ENCODE measurements around the gene GRIP1. TPM values are rescaled to one million over a fixed set of nuclear protein-coding genes. Genes with fewer than 3 reads are reported as not detected.

GRIP1 gene
- total RNA-seq, 4 donors from 2014 or later, result 0.85 to 1.8 TPM; not detected in 2

DNA sequence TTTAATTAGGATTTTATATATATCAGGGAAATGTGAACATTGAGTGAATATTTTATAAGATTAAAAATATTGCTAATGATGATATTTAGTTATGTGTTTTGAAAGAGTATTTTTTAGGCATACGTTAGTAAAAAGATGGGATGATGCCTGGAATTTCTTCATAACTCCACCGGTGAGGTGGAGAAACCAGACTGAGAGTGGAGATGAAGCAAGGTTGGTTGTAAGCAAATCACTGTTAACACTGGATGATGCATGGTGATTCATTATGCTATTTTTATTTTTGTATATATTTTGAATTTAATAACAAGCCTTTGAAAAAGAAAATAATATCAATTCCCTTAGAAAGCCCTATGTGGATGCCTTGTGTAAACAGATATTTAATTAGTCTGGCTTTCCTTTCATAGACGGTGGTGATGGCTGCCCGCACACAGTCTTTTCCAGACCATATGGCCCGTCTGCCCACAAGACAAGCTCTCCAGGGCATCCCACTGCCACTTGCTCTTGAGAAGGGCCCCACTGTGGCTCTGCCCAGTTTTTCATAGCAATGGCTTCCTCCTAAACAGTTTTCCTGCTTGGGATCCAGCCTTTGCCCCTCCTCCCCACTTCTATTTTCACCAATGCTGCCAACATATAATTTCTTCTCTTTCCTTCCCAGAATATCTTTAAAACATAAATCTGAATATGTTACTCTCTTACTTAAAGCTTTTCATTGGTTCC is 281.1 kb downstream of the GRIP1 start:
- TF ChIP-seq, protein P1, sequence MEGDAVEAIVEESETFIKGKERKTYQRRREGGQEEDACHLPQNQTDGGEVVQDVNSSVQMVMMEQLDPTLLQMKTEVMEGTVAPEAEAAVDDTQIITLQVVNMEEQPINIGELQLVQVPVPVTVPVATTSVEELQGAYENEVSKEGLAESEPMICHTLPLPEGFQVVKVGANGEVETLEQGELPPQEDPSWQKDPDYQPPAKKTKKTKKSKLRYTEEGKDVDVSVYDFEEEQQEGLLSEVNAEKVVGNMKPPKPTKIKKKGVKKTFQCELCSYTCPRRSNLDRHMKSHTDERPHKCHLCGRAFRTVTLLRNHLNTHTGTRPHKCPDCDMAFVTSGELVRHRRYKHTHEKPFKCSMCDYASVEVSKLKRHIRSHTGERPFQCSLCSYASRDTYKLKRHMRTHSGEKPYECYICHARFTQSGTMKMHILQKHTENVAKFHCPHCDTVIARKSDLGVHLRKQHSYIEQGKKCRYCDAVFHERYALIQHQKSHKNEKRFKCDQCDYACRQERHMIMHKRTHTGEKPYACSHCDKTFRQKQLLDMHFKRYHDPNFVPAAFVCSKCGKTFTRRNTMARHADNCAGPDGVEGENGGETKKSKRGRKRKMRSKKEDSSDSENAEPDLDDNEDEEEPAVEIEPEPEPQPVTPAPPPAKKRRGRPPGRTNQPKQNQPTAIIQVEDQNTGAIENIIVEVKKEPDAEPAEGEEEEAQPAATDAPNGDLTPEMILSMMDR (IDR thresholded peaks at IDR 0.05; ENCODE audit: low read depth), result no peak

DNA sequence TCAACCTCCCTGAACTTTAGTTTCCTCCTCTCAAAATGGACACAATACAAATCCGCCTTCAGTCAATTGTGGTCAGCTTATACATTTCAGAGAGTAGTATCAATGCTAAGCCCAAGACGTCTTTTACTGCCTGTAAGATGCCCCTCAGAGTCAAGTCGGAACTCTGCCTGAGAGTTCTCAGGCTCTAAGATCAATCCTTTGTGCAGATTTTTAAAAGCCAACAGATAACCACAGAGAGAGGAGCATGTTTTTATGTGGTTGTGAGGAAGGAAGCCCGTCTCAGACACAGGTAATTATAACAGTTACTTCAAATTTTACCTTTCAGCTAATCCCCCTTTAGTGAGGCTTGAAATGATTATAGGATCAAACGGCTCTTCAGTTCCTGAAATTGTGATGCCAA is 285.0 kb downstream of the GRIP1 start:
- TF ChIP-seq, protein P1 (IDR thresholded peaks at IDR 0.05; ENCODE audit: low read depth), result no peak

DNA sequence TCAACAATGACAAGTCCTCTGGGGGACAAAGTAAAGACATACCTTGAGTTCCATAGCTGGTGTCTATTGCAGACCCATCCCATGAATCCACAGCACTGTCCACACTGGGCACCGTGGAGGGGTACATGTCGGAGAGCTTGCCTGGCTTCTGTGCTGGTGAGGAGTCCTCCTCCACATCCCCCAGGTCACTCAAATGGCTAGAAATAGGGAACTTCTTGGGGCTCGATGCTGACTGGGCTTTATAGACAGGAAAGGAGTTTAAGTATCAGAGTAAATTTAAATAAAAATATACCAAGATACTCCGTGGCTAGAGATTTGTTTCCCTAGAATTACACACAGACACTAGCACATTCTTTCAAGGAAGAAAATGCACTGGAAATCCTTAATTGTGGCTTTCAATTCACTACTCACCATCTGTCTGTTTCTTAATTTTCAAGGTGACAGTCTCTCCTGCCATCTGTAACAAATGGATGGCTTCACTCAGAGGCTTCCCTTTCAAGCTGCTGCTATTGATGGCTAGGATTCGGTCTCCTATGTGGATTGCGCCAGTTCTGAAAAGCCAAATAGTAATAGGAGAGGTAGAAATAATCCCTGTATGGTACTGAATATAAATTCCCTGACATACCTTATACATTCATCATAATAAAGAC is 286.5 kb downstream of the GRIP1 start:
- TF ChIP-seq, protein P1 (IDR thresholded peaks at IDR 0.05; ENCODE audit: low read depth), result no peak

DNA sequence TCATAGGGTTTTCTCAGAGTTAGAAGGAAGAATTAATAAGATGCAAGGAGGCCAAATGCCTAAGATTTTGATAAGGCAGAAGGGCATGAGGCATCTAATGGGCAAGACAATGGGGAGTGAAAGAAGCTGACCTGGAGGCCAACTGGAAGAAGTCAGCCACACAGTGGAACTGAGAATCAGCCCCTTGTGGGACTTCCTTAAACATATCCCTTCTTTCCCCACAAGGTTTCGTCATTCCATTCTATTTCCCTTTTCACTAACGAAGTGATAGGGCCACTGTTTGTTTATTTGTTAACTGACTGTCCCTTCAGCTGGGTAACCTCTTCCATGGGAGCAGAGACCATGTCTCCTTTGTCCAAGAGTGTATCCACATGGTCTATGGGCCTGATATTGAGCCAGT is 290.4 kb downstream of the GRIP1 start:
- TF ChIP-seq, protein P1 (IDR thresholded peaks at IDR 0.05; ENCODE audit: low read depth), result no peak

DNA sequence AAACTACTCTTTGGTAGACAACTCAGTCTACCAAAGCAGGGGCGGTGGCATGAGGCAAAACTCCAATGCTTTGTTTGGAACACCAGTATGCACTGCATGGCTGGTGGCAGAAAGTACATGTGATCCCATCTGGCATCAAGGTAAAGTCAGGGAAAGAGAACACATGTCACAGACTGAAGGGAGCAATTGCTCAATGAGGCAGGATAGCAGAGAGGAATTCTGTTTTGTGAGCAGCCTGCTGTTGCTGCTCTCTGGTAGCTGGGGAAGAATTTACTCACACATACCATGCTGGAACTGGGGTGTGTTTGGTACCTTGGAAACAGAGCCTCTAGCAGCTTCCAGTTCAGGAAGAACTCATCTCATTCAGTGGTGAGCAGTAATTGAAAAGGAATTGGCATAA is 291.8 kb downstream of the GRIP1 start:
- TF ChIP-seq, protein P1 (IDR thresholded peaks at IDR 0.05; ENCODE audit: low read depth), result no peak

DNA sequence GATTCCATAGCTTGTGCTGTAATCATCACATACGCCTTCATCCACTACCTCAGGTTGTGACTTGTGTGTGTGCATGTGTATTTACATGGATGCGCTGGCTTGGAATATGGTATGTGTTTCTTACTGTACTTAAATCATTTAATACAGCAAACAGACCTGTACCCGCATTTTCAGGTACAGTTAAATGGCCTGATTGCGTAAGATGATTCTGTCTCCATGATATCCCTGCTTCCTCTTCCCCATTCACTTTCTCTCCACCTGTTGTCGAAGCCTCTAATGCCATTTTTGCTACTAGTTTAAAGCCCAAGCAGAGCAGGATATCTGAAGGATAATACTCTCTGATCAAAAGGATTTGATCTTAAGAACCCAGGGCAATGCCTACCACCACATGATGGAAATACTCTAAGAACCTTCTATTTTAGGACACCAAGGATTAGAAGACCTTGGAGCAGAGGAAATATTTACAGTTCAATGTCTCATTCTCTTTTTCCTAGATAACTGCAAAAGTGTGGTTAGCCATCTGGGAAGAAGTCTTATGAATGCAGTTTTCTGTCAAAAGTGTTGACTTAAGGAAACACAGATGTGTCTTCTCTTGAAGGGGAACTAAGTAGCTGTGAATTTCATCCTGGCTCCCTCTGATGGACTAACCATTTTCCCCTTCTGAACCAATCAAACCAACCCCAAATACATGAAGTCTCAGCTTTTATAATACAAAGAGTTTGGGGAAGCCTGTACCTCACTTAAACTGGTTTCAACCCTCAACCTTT is 297.9 kb downstream of the GRIP1 start:
- TF ChIP-seq, protein P1 (IDR thresholded peaks at IDR 0.05; ENCODE audit: low read depth), result no peak

DNA sequence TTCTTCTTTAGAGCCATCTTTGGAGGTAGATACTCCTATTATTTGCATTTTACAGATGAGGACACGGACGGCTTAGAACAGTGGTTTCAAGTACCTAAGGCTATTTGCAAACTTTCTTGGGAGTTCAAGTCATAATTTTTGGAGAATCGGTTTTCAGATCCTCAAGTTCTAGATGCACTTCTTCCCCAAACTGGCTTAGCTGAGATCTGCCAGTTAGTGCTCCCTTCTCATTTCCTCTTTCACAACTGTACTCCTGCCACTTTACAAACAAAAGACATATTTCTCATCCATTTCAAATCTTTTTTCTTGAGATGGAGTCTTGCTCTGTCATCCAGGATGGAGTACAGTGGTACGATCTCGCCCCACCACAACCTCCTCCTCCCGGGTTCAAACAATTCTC is 299.3 kb downstream of the GRIP1 start:
- TF ChIP-seq, protein P1 (IDR thresholded peaks at IDR 0.05; ENCODE audit: low read depth), result no peak

Data from subcutaneous adipose tissue (tissue), 4 donors.